ENCODE data around the gene HLA-E. TPM values are rescaled to one million over a fixed set of nuclear protein-coding genes. Genes with fewer than 3 reads are reported as not detected.
A peak's percentile ranks its signal among the peaks of the same experiment; 100 is the strongest.

Gene HLA-E
- total and polyA plus RNA-seq, 2 donors (not counting 1 experiment from before 2014, with no cell fraction given): 1,043 to 1,174 TPM

DNA sequence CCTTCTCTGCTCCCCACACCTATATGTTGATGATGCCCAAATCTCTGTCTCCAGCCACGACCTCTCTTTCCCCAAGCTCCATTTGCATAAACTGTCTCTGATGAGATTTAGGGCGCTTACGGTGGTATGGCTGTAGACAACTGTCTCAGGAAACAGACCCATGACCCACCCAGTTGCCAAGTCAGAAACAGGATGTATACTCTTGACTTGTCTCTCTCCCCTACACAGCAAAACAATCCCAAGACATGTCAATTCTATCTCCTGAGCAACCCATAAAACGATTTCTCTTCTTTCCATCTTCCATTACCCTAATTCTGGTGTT lies 53.1 kb downstream of the HLA-E start:
- Histone ChIP-seq H3K36me3 (replicated peaks in 1 of 2; ENCODE audit: control extremely low read depth in 1 of 2, control insufficient read depth in 1 of 2, extremely low read depth in 1 of 2, insufficient read depth in 2 of 2, low read length in 1 of 2) (peaks cover 0 to 20% of the 10 kb centered on the region in 2 experiments), H3K4me3 (ENCODE audit: control extremely low read depth in 1 of 5, extremely low read depth in 1 of 5, insufficient read depth in 1 of 5, low read depth in 2 of 5, low read length in 4 of 5) (peak overlapping the region; percentile 44 to 73 (median 63)), H3K79me2 (ENCODE audit: control insufficient read depth, insufficient read depth, low read length) (no peaks in the 10 kb centered on the region), H3K4me2 (replicated peaks; ENCODE audit: low read depth, low read length, poor library complexity, severe bottlenecking) (peak overlapping the region; percentile 77), H3K4me1 (ENCODE audit: control insufficient read depth in 2 of 2, insufficient read depth in 2 of 2, low read length in 2 of 2) (peaks cover 18 to 29% of the 10 kb centered on the region in 2 donors), H3K9ac (ENCODE audit: low read length) (peak overlapping the region; percentile 62), H3K27me3 (replicated peaks in 1 of 4; ENCODE audit: control extremely low read depth in 1 of 4, control insufficient read depth in 3 of 4, insufficient read depth in 4 of 4, low read length in 3 of 4) (no peaks in the 10 kb centered on the region), H3K27ac (ENCODE audit: low read length in 2 of 2) (peak overlapping the region; percentile 71 to 89), H4K20me1 (ENCODE audit: control insufficient read depth, insufficient read depth, low read length, poor library complexity, severe bottlenecking) (no peaks in the 10 kb centered on the region), H3K9me3 (ENCODE audit: control extremely low read depth in 1 of 3, control insufficient read depth in 2 of 3, insufficient read depth in 1 of 3, low read length in 2 of 3) (no peaks in the 10 kb centered on the region), H2AFZ (ENCODE audit: insufficient read depth, low read depth, low read length, poor library complexity, severe bottlenecking) (peak overlapping the region; percentile 10)
- peaks cover 30% of the 10 kb centered on the region for H3K4me1 Mint-ChIP-seq
- WGBS (ENCODE audit: insufficient coverage): 0% methylated on average over 1 of the region's 4 CpGs
- ChIA-PET CTCF (interaction anchor here (0.8 to 15.6 kb wide), 29 partner anchors 12 to 545 kb away, joined by 3 to 681 read pairs (median 13); partner anchors contain the start of genes ABCF1, DHX16, GNL1 and MDC1), POLR2A (interaction anchor here (0.6 to 2.6 kb wide), 13 partner anchors 10 to 949 kb away, joined by 3 to 10 read pairs (median 4); partner anchors contain the start of genes GNL1 and PRR3)
- TF ChIP-seq EZH2 (IDR thresholded peaks at IDR 0.05; ENCODE audit: borderline replicate concordance, insufficient read depth, low read depth, low read length, poor library complexity, severe bottlenecking) (no peak), CTCF (IDR thresholded peaks at IDR 0.05) (no peak)
- peak overlapping the region; percentile 87 for H3K27ac Mint-ChIP-seq
- H3K4me3 Mint-ChIP-seq: peak overlapping the region; percentile 88
- intact Hi-C loops (cut with micrococcal nuclease): loop anchor here (2.0 kb wide), 2 partner anchors 54 to 72 kb away; no protein-coding TSS in a partner anchor
- no peaks in the 10 kb centered on the region for H3K9me3 Mint-ChIP-seq (ENCODE audit: insufficient read depth)
- ATAC-seq (ENCODE audit: low read depth): peak; percentile 65
- no peaks in the 10 kb centered on the region for H3K27me3 Mint-ChIP-seq
- DNase-seq: peak; percentile 79

DNA sequence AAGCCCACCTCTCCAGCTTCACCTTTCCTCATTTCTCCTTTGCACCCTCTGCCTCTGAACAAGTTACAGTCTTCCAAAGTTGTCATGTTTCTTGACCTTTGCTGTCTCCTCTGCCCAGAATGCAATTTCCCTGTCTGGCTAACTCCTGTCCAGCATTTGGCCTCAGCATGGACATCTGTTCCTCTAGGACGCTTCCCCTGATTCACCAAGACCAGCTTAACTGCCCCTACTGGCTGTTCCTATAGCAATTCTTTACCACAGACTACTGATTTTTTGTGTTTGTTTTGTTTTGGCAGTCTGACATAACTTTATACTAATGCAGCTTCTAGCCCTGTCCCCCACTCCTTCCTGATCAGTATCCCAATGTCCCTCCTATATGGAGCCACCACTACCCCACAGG lies 53.6 kb downstream of the HLA-E start:
- CTCF ChIA-PET: interaction anchor here (0.9 to 15.6 kb wide), 28 partner anchors 11 to 188 kb away, joined by 3 to 681 read pairs (median 16); partner anchors contain the start of genes ABCF1, GNL1, PRR3 and TUBB
- H3K9ac ChIP-seq (ENCODE audit: low read length): peak overlapping the region; percentile 62
- peak overlapping the region; percentile 77 for H3K4me2 ChIP-seq (replicated peaks; ENCODE audit: low read depth, low read length, poor library complexity, severe bottlenecking)

More for the DNA sequence above, 53.6 kb downstream of the HLA-E start:
- Mint-ChIP-seq H3K27me3 (no peaks in the 10 kb centered on the region), H3K4me3 (peak overlapping the region; percentile 88), H3K4me1 (peaks cover 30% of the 10 kb centered on the region), H3K9me3 (ENCODE audit: insufficient read depth) (no peaks in the 10 kb centered on the region), H3K27ac (peak overlapping the region; percentile 87)
- ATAC-seq (ENCODE audit: low read depth) (no peak), DNase-seq (no peak)
- intact Hi-C loops (cut with micrococcal nuclease): loop anchor here (2.0 kb wide), 2 partner anchors 54 to 72 kb away; no protein-coding TSS in a partner anchor
- Histone ChIP-seq H3K36me3 (replicated peaks in 1 of 2; ENCODE audit: control extremely low read depth in 1 of 2, control insufficient read depth in 1 of 2, extremely low read depth in 1 of 2, insufficient read depth in 2 of 2, low read length in 1 of 2) (peaks cover 0 to 21% of the 10 kb centered on the region in 2 experiments), H2AFZ (ENCODE audit: insufficient read depth, low read depth, low read length, poor library complexity, severe bottlenecking) (no peak overlapping the region), H3K27ac (ENCODE audit: low read length in 2 of 2) (peak overlapping the region; percentile 71 to 89), H4K20me1 (ENCODE audit: control insufficient read depth, insufficient read depth, low read length, poor library complexity, severe bottlenecking) (no peaks in the 10 kb centered on the region), H3K27me3 (replicated peaks in 1 of 4; ENCODE audit: control extremely low read depth in 1 of 4, control insufficient read depth in 3 of 4, insufficient read depth in 4 of 4, low read length in 3 of 4) (no peaks in the 10 kb centered on the region), H3K9me3 (ENCODE audit: control extremely low read depth in 1 of 3, control insufficient read depth in 2 of 3, insufficient read depth in 1 of 3, low read length in 2 of 3) (no peaks in the 10 kb centered on the region), H3K79me2 (ENCODE audit: control insufficient read depth, insufficient read depth, low read length) (no peaks in the 10 kb centered on the region), H3K4me1 (ENCODE audit: control insufficient read depth in 2 of 2, insufficient read depth in 2 of 2, low read length in 2 of 2) (peaks cover 18 to 29% of the 10 kb centered on the region in 2 donors), H3K4me3 (ENCODE audit: control extremely low read depth in 1 of 5, extremely low read depth in 1 of 5, insufficient read depth in 1 of 5, low read depth in 2 of 5, low read length in 4 of 5) (peak overlapping the region in 1 of 5 experiments; percentile 73)
- POLR2A ChIA-PET: interaction anchor here (0.6 to 2.6 kb wide), 6 partner anchors 13 to 948 kb away, joined by 3 to 10 read pairs (median 6); partner anchors contain the start of genes GNL1 and PRR3
- WGBS (ENCODE audit: insufficient coverage): no CpG with 5 or more reads among the region's 1 CpG
- no peak for TF ChIP-seq EZH2 (IDR thresholded peaks at IDR 0.05; ENCODE audit: borderline replicate concordance, insufficient read depth, low read depth, low read length, poor library complexity, severe bottlenecking)
- TF ChIP-seq CTCF (IDR thresholded peaks at IDR 0.05): peak; percentile 23

Measured in B cell (primary cell).